ENCODE measurements around the gene SLC46A2. TPM values are rescaled to one million over a fixed set of nuclear protein-coding genes. Genes with fewer than 3 reads are reported as not detected.

Gene SLC46A2
- total RNA-seq, 1 donor from 2014 or later: not detected

DNA sequence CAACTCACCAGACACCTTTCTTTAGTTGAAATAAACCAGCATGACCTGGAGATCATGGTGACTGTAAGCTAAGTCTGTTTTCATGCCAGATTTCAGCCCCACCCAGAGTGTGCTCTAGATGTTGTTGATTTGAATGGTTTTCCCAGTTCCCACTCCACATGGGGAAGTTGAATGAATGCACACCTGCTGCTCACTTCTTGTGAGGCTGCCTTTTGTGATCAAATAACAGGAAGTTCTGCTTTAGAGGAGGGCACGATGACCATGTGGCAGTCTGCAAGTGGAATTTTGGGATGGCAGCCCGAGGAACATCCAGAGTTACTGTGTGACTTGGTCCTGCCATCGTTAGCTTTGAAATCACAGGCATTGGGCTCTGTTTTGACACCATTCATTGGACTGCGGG, 18.7 kb downstream of the SLC46A2 start:
- H3K27me3 Mint-ChIP-seq (ENCODE audit: low read depth): no peaks in the 10 kb centered on the region
- peaks cover 24% of the 10 kb centered on the region for H3K36me3 Mint-ChIP-seq (ENCODE audit: low read depth)
- DNase-seq (ENCODE audit: low spot score): no peak
- no peak overlapping the region for H3K4me3 Mint-ChIP-seq (ENCODE audit: unreplicated experiment)
- no peaks in the 10 kb centered on the region for H3K9me3 Mint-ChIP-seq (ENCODE audit: low read depth)
- H3K27ac Mint-ChIP-seq (ENCODE audit: unreplicated experiment): no peak overlapping the region
- H3K4me1 Mint-ChIP-seq (ENCODE audit: low read depth): no peaks in the 10 kb centered on the region
- TF ChIP-seq, protein P1, sequence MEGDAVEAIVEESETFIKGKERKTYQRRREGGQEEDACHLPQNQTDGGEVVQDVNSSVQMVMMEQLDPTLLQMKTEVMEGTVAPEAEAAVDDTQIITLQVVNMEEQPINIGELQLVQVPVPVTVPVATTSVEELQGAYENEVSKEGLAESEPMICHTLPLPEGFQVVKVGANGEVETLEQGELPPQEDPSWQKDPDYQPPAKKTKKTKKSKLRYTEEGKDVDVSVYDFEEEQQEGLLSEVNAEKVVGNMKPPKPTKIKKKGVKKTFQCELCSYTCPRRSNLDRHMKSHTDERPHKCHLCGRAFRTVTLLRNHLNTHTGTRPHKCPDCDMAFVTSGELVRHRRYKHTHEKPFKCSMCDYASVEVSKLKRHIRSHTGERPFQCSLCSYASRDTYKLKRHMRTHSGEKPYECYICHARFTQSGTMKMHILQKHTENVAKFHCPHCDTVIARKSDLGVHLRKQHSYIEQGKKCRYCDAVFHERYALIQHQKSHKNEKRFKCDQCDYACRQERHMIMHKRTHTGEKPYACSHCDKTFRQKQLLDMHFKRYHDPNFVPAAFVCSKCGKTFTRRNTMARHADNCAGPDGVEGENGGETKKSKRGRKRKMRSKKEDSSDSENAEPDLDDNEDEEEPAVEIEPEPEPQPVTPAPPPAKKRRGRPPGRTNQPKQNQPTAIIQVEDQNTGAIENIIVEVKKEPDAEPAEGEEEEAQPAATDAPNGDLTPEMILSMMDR (IDR thresholded peaks at IDR 0.05): no peak

DNA sequence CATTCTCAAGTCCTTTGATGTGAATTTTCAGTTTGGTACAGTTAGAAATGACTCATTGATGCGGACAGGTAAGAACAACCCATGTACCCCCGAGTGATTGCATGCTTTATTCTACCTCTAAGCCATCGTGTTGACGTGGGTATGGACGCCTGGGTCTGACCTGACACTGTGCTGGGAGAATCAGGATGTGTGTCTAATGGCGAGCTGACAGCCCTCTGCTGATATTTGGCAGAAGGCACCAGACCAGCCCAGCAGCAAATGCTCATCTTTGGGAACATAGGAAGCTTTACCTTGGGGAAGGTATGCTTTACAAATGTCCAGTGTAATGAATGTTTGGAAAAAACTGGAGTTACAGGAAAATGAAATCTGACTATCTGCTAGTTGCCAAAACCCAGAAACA, 20.1 kb downstream of the SLC46A2 start:
- Mint-ChIP-seq H3K36me3 (ENCODE audit: low read depth) (peaks cover 21% of the 10 kb centered on the region), H3K27me3 (ENCODE audit: low read depth) (no peaks in the 10 kb centered on the region)

DNA sequence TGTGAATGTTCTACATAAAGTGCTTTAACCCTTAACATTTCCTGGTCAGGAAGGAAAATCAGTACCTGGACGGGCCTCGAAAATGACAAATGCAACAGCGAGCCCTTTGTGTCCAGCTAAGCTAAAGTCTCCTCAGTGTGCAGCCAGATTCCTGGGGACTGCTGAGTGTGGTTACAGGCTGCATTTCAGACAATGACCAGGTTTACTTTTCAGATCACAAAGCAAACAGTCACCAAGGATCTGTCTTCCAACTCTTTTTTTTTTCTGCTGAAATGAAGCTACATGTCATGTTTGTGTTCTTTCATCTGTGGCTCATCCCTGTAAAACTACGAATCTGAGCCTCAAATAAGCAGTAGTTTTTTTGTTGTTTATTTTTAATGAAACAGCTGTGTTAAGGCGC, 20.8 kb downstream of the SLC46A2 start:
- Mint-ChIP-seq H3K36me3 (ENCODE audit: low read depth) (peaks cover 19% of the 10 kb centered on the region), H3K4me1 (ENCODE audit: low read depth) (no peaks in the 10 kb centered on the region), H3K27me3 (ENCODE audit: low read depth) (no peaks in the 10 kb centered on the region), H3K4me3 (ENCODE audit: unreplicated experiment) (no peak overlapping the region), H3K27ac (ENCODE audit: unreplicated experiment) (no peak overlapping the region), H3K9me3 (ENCODE audit: low read depth) (no peaks in the 10 kb centered on the region)
- TF ChIP-seq, protein P1 (IDR thresholded peaks at IDR 0.05): no peak
- DNase-seq (ENCODE audit: low spot score): no peak

More for the DNA sequence above, 20.1 kb downstream of the SLC46A2 start:
- Mint-ChIP-seq H3K27ac (ENCODE audit: unreplicated experiment) (no peak overlapping the region), H3K4me1 (ENCODE audit: low read depth) (no peaks in the 10 kb centered on the region), H3K9me3 (ENCODE audit: low read depth) (no peaks in the 10 kb centered on the region), H3K4me3 (ENCODE audit: unreplicated experiment) (no peak overlapping the region)
- DNase-seq (ENCODE audit: low spot score): no peak
- TF ChIP-seq, protein P1 (IDR thresholded peaks at IDR 0.05): no peak

DNA sequence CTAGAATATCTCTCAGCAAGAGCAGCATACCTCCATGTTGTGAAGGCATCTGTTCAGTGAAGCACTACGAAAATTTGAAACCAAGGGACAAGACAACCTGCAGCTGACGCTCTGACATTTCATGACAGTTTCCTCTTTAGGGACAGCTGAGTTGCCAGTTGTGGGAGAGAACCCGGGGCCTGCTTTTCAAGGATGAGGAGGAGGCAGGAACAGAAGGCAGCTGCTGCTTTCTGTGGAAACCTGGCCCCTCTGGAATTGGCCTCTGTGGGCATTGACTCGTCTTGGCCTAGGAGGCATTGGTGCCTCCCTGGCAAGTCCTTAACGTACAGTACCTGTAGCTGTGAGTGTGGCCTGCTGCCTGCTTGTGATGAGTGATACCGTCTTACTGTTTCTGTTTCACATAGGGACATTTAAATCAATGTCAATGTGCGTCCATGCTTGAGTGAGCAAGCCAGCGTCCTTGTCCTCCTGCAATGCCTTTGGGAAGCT, 21.6 kb downstream of the SLC46A2 start:
- Mint-ChIP-seq H3K36me3 (ENCODE audit: low read depth) (peaks cover 20% of the 10 kb centered on the region), H3K27me3 (ENCODE audit: low read depth) (no peaks in the 10 kb centered on the region), H3K4me1 (ENCODE audit: low read depth) (no peaks in the 10 kb centered on the region), H3K9me3 (ENCODE audit: low read depth) (no peaks in the 10 kb centered on the region), H3K27ac (ENCODE audit: unreplicated experiment) (no peak overlapping the region), H3K4me3 (ENCODE audit: unreplicated experiment) (no peak overlapping the region)
- TF ChIP-seq, protein P1 (IDR thresholded peaks at IDR 0.05): no peak
- DNase-seq (ENCODE audit: low spot score): no peak

DNA sequence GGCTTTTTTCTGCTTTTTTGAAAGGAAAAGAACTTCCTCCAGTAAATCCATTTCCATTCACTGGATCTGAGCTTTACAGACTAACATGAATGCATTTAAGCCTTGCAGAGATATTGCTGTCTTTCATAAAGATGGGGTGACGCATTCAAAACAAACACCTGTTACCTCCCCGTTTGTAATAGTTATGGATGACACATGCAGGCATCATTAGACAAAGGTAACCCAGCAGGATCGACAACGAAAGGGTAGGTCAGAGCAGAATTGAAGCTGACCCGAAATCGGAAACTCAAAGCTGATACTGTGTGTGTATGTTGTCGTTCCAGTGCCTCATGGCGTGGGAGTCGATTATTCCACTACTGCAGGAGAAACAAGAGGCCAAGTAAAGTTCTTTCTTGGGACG, 22.2 kb downstream of the SLC46A2 start:
- TF ChIP-seq, protein P1 (IDR thresholded peaks at IDR 0.05): no peak
- Mint-ChIP-seq H3K27ac (ENCODE audit: unreplicated experiment) (no peak overlapping the region), H3K27me3 (ENCODE audit: low read depth) (no peaks in the 10 kb centered on the region), H3K4me3 (ENCODE audit: unreplicated experiment) (no peak overlapping the region), H3K4me1 (ENCODE audit: low read depth) (no peaks in the 10 kb centered on the region), H3K9me3 (ENCODE audit: low read depth) (no peaks in the 10 kb centered on the region), H3K36me3 (ENCODE audit: low read depth) (peaks cover 22% of the 10 kb centered on the region)
- no peak for DNase-seq (ENCODE audit: low spot score)

Data from chondrocyte (in vitro differentiated cells).